NT2/D1 (cell line): ENCODE data around the gene RGS9.

ENCODE experiments used
- DNase-seq: peaks from one replicate; pipeline ENCODE4 v3.0.0-alpha.2; 2011; ENCODE audit warnings: low read depth, low spot score
- H3K27me3 ChIP-seq: 2 replicates; pipeline ENCODE4 v1.6.0; 2011; ENCODE audit warnings: mild to moderate bottlenecking; ENCODE audit not compliant: insufficient read length, insufficient read depth
- H3K36me3 ChIP-seq: 2 replicates; pipeline ENCODE4 v1.6.1; 2011; ENCODE audit warnings: mild to moderate bottlenecking, low read length, mixed read lengths; ENCODE audit not compliant: insufficient read depth, insufficient read length
- H3K4me1 ChIP-seq: 2 replicates; pipeline ENCODE4 v1.5.1; 2011; ENCODE audit not compliant: insufficient read depth, insufficient read length
- H3K4me3 ChIP-seq: 2 replicates; pipeline ENCODE4 v1.5.1; 2011; ENCODE audit warnings: low read depth; ENCODE audit not compliant: insufficient read length
- H3K9ac ChIP-seq: 2 replicates; pipeline ENCODE4 v1.6.0; 2011; ENCODE audit warnings: low read depth; ENCODE audit not compliant: insufficient read length
- H3K9me3 ChIP-seq: 2 replicates; pipeline ENCODE4 v1.5.1; 2011; ENCODE audit warnings: mild to moderate bottlenecking, low read length; ENCODE audit not compliant: insufficient read depth
- SUZ12 ChIP-seq: IDR thresholded peaks from 2 replicates; pipeline ENCODE4 v1.6.1; 2011; ENCODE audit not compliant: insufficient read length, insufficient read depth; ENCODE audit errors: extremely low read depth
- YY1 ChIP-seq: IDR thresholded peaks from 2 replicates; pipeline ENCODE4 v1.6.1; 2011; ENCODE audit not compliant: insufficient read length, insufficient read depth
- ZNF274 ChIP-seq: IDR thresholded peaks from 2 replicates; pipeline ENCODE4 v1.6.1; 2011; ENCODE audit warnings: mild to moderate bottlenecking, low read depth, low read length

RGS9 gene

GRCh38 chr17:65228287-65228686 lies 91.1 kb downstream of the RGS9 start:
- H3K4me3 ChIP-seq = no peak overlapping the region
- H3K9ac ChIP-seq = no peak overlapping the region
- H3K36me3 ChIP-seq = no peaks in the 10 kb centered on the region
- DNase-seq = no peak
- no peak for TF ChIP-seq YY1
- no peak for TF ChIP-seq SUZ12
- no peak for TF ChIP-seq ZNF274
- peaks cover 8% of the 10 kb centered on the region; the same call in 1 of the 2 replicates for H3K9me3 ChIP-seq
- peaks cover 8% of the 10 kb centered on the region for H3K4me1 ChIP-seq
- H3K27me3 ChIP-seq = no peaks in the 10 kb centered on the region

GRCh38 chr17:65228734-65229620 lies 91.8 kb downstream of the RGS9 start:
- H3K4me1 ChIP-seq = peaks cover 8% of the 10 kb centered on the region
- no peaks in the 10 kb centered on the region for H3K27me3 ChIP-seq
- no peaks in the 10 kb centered on the region for H3K36me3 ChIP-seq
- TF ChIP-seq YY1 (no peak), SUZ12 (no peak), ZNF274 (no peak)
- H3K9me3 ChIP-seq = peaks cover 8% of the 10 kb centered on the region; the same call in 1 of the 2 replicates
- DNase-seq = no peak
- H3K4me3 ChIP-seq = no peak overlapping the region
- no peak overlapping the region for H3K9ac ChIP-seq

GRCh38 chr17:65229621-65229995 lies 92.4 kb downstream of the RGS9 start:
- H3K27me3 ChIP-seq = no peaks in the 10 kb centered on the region
- no peak for DNase-seq
- H3K4me3 ChIP-seq = no peak overlapping the region
- peaks cover 8% of the 10 kb centered on the region; the same call in 1 of the 2 replicates for H3K9me3 ChIP-seq
- no peak overlapping the region for H3K9ac ChIP-seq
- H3K36me3 ChIP-seq = no peaks in the 10 kb centered on the region
- TF ChIP-seq ZNF274 (no peak), SUZ12 (no peak), YY1 (no peak)
- H3K4me1 ChIP-seq = peaks cover 8% of the 10 kb centered on the region

- Histone ChIP-seq H3K27me3 (no peaks in the 10 kb centered on the region), H3K9me3 (peaks cover 8% of the 10 kb centered on the region; the same call in 1 of the 2 replicates), H3K36me3 (no peaks in the 10 kb centered on the region), H3K9ac (no peak overlapping the region), H3K4me3 (no peak overlapping the region), H3K4me1 (peaks cover 8% of the 10 kb centered on the region)
- TF ChIP-seq YY1 (no peak), SUZ12 (no peak), ZNF274 (no peak)
- no peak for DNase-seq
These were observed 92.9 kb downstream of the RGS9 start for GRCh38 chr17:65230040-65230439.

DNA sequence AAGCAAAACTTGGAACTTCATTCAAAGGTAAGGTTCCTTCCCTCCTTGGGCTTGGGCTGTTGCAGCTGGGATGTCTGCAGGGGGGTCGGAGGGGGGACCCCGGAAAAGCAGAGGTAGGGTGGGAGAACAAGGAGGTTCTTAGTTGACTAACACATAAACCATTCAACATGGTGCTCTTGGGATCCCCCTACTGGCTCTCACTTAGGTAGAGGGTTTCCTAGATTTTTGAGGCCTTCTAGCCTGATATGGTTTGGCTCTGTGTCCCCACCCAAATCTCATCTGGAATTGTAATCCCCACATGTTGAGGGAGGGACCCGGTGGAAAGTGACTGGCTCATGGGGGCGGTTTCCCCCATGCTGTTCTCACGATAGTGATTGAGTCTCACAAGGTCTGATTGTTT lies 93.9 kb downstream of the RGS9 start:
- Histone ChIP-seq H3K4me1 (peaks cover 6% of the 10 kb centered on the region), H3K9ac (no peak overlapping the region), H3K9me3 (peaks cover 8% of the 10 kb centered on the region; the same call in 1 of the 2 replicates), H3K4me3 (no peak overlapping the region), H3K27me3 (no peaks in the 10 kb centered on the region), H3K36me3 (no peaks in the 10 kb centered on the region)
- TF ChIP-seq SUZ12 = no peak
- no peak for TF ChIP-seq ZNF274
- no peak for TF ChIP-seq YY1
- DNase-seq = no peak

DNA sequence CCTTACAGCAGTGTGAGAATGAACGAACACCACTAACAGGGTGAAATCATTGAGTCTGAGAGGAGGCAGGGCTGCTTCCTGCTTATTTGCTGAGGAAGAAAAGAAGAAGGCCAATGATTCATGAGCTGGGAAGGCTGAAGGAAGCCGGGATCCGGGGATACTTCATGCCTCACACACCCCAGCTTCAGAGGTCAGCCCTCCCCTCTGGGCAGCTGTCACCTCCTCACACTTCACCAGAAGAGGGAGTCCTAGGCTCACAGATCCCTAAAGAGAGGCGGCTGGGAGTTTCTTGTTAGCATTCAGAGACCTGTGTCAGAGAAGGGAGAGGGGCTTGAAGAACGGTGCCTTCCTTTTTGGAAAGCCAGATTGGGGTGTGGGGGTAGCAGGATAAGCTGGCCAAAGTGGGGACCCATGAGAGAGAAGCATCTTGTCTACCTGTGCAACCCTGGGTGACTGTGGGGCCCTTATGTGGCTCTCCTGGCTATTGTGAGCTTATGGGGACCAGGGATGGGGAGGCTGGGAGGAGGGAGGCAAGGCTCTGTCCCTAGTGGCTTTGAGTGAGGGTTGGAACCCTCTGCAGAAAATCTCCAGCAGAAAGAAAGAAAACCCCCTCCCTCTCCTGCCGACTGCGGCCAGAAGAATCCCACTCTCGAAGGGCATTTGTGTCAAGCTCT lies 94.6 kb downstream of the RGS9 start:
- H3K9ac ChIP-seq = no peak overlapping the region
- H3K36me3 ChIP-seq = no peaks in the 10 kb centered on the region
- H3K4me3 ChIP-seq = no peak overlapping the region
- TF ChIP-seq YY1 (no peak), ZNF274 (no peak), SUZ12 (no peak)
- H3K27me3 ChIP-seq = no peaks in the 10 kb centered on the region
- H3K9me3 ChIP-seq = peaks cover 8% of the 10 kb centered on the region; the same call in 1 of the 2 replicates
- peaks cover 4% of the 10 kb centered on the region for H3K4me1 ChIP-seq
- peak; percentile 57 for DNase-seq

- no peak overlapping the region for H3K4me3 ChIP-seq
- no peak overlapping the region for H3K9ac ChIP-seq
- TF ChIP-seq SUZ12 (no peak), YY1 (no peak), ZNF274 (no peak)
- no peaks in the 10 kb centered on the region for H3K27me3 ChIP-seq
- no peaks in the 10 kb centered on the region for H3K36me3 ChIP-seq
- DNase-seq = no peak
- H3K4me1 ChIP-seq = no peaks in the 10 kb centered on the region
- 0 out of 2 replicates have a peak, but pooled peaks cover 2% of the 10 kb centered on the region for H3K9me3 ChIP-seq
These were observed 98.1 kb downstream of the RGS9 start for GRCh38 chr17:65235284-65235683.
